Muscle layer of colon (tissue), 2 donors: ENCODE measurements around the gene FGFR3.
"Not testable (repeated sequence)": the region's sequence is repeated elsewhere in the genome, so short reads cannot be mapped to it uniquely, and the experiment has no call there.

Experiments
- H3K27ac ChIP-seq: one replicate; pipeline ENCODE4 v1.7.0; 2013; ENCODE audit warnings: low read depth, mild to moderate bottlenecking, low read length, moderate library complexity
- H3K27me3 ChIP-seq, 2 donors: one replicate each; pipeline ENCODE4 v1.7.0; 2013; ENCODE audit warnings: low read length in 2 of 2, mild to moderate bottlenecking in 2 of 2; ENCODE audit not compliant: insufficient read depth in 2 of 2, control insufficient read depth in 1 of 2
- H3K36me3 ChIP-seq: one replicate; pipeline ENCODE4 v1.7.0; 2013; ENCODE audit warnings: mild to moderate bottlenecking, low read length; ENCODE audit not compliant: insufficient read depth
- H3K4me1 ChIP-seq: one replicate; pipeline ENCODE4 v1.7.0; 2013; ENCODE audit warnings: mild to moderate bottlenecking, low read length; ENCODE audit not compliant: insufficient read depth
- H3K4me3 ChIP-seq, 2 donors: one replicate each; pipeline ENCODE4 v1.7.0; 2013; ENCODE audit warnings: low read length in 2 of 2, low read depth in 1 of 2, mild to moderate bottlenecking in 1 of 2, moderate library complexity in 1 of 2
- H3K9ac ChIP-seq: one replicate; pipeline ENCODE4 v1.7.0; 2013; ENCODE audit warnings: low read length
- H3K9me3 ChIP-seq: one replicate; pipeline ENCODE4 v1.7.0; 2013; ENCODE audit warnings: mild to moderate bottlenecking, low read length
- donor health status: abdominal sarcoma.
- donor health status: Adenocarcinoma of cecum.

Gene FGFR3

DNA sequence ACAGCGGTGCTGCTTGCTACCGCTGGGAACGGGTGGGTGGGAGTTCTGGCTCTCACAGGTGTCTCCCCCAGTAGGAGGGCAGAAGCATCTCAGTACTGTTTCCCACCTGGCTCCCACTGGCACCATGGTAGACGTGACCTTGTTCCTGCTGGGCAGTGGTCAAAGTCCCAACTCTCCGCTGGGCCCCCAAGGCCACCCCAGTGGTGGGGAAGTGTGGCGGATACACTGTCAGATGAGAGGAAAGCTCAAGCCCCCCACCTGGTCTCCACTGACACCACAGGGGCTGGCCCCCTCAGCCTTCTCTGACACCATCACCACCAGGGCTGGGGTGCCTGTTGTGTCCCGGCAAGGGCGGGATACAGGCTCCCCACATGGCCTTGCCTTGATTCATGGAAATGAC lies 38.2 kb downstream of the FGFR3 start:
- H3K4me3 ChIP-seq = no peak overlapping the region
- no peak overlapping the region for H3K9ac ChIP-seq
- peaks cover 5% of the 10 kb centered on the region for H3K4me1 ChIP-seq
- no peak overlapping the region for H3K27ac ChIP-seq
- peaks cover 49% of the 10 kb centered on the region for H3K36me3 ChIP-seq
- H3K9me3 ChIP-seq = no peaks in the 10 kb centered on the region
- H3K27me3 ChIP-seq = no peaks in the 10 kb centered on the region

DNA sequence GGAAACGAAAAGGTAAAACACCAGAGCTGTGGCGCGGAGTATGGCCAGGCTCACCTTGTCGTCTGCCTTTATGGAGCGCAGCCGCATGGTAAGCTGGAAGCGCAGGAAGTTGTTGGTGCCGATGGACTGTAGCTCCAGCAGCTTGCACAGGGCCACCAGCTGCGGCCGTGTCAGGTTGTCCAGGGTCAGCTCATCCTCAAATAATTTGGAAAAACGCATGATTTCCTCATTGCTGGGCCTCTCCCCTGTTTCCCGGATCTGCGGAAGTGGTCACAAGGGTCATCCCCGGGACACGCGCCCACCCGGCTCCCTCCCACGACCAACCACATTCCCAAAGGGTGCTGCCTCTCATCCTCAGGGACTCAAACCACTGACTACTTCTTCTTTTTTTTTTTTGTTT lies 39.6 kb downstream of the FGFR3 start:
- Histone ChIP-seq H3K4me3 (no peak overlapping the region), H3K9ac (no peak overlapping the region), H3K27ac (no peak overlapping the region), H3K36me3 (peaks cover 50% of the 10 kb centered on the region), H3K4me1 (peaks cover 5% of the 10 kb centered on the region), H3K9me3 (no peaks in the 10 kb centered on the region), H3K27me3 (no peaks in the 10 kb centered on the region)

DNA sequence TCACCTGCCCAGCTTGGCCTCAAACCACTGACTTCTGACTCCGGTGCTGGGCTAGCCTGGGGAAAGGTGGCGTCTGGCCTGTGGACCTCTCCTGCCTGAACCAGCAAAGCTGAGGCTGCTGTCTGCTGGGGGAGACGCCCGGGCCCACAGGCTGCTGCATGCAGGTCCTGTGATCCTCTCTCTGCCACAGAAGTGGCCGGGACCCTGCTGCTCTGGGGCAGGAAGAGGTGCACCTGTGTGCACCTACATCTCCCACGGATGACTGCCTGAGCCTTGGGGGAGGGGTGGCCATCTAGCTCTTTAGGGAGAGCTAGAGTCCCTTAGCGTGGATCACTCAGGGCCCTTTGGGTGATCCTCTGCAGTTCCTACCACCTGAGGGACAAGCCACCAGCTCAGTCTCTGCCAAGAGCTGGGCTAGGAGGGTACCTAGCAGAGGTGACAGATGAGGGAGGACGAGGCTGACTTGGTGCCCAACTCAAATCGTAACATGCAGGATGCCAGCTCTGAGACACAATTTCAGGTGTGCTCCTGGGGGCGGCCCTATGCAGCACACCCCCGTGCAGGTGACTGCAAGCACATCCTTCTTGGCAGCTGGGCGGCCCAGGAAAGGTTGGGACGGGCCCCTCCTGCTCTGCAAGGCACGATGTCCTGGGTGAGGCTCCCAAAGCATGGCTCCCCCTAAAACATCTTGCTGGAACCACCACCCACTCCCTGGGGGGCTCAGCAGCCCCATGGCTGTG lies 40.4 kb downstream of the FGFR3 start:
- Histone ChIP-seq H3K27ac (peak overlapping the region; percentile 23), H3K4me1 (peaks cover 5% of the 10 kb centered on the region), H3K4me3 (no peak overlapping the region), H3K9me3 (no peaks in the 10 kb centered on the region), H3K9ac (no peak overlapping the region), H3K27me3 (no peaks in the 10 kb centered on the region), H3K36me3 (peaks cover 50% of the 10 kb centered on the region)

DNA sequence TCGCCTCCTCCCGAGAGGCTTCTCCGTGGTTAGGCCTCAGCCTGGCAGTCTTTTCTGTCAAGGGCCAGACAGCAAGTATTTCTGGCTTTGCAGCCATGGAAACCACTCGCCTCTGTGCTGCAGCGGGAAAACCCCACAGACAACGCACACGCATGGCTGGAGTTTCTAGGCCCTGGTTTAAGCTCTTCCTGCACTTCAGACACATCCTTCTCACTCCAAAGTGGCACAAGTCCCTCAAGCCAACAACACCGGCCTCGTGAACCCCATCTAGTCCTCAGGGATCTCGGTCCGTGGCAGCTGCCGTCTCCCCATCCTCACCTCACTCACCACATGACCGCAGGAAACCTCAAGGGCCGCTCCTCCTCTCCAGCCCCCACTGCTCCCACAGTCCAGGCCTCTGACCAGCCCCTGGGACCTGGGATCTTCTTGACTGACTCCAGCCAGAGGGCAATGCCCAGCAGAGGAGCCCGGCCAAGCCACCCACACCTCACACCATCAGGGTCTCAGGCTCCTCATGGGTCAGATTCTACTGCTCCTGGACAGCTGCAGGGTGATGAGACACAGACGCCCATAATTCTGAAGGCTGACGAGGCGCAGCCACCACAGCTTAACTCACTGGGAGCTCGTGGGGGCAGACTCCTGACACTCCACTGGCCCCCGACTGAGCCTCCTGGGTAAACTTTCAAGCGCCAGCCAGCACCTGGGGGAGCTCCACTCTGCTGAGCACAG lies 41.1 kb downstream of the FGFR3 start:
- H3K9me3 ChIP-seq = no peaks in the 10 kb centered on the region
- H3K27me3 ChIP-seq = no peaks in the 10 kb centered on the region
- peak overlapping the region; percentile 23 for H3K27ac ChIP-seq
- H3K4me3 ChIP-seq = no peak overlapping the region
- H3K4me1 ChIP-seq = peaks cover 5% of the 10 kb centered on the region
- H3K9ac ChIP-seq = no peak overlapping the region
- H3K36me3 ChIP-seq = peaks cover 53% of the 10 kb centered on the region

DNA sequence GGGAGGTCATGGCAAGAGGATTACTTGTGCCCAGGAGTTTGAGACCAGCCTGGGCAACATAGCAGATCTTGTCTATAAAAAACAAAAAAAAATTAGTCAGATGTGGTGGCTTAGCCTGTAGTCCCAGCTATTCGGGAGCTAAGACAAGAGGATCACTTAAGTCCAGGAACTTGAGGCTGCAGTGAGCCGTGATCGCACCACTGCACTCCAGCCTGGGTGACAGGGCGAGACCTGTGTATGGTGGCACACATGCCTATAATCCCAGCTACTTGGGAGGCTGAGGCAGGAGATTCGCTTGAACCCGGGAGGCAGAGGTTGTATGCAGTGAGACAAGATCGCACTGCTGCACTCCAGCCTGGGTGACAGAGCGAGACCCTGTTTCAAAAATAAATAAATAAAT lies 42.7 kb downstream of the FGFR3 start:
- not testable (repeated sequence) for H3K4me1 ChIP-seq, H3K9ac ChIP-seq, H3K27ac ChIP-seq, H3K9me3 ChIP-seq, H3K27me3 ChIP-seq, H3K4me3 ChIP-seq
- H3K36me3 ChIP-seq = peaks cover 58% of the 10 kb centered on the region

DNA sequence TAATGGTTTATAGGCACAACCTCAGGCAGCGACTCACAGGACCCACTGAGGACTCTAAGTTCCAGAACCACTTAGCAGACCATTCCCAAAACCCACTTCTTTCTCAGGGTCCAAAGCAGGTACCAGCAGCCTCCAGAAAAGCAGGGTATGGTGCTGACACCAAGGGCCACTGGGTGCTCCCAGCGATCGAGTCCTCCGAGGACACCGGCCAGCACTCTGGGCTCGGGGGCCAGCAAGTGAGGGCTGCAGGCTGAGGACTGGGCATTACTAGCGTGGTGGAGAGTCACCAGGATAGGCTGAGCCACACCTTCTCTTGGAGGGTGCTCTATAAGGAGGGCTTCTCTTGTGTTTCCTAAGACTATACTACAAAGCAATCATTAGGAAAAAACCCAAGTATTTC lies 43.6 kb downstream of the FGFR3 start:
- Histone ChIP-seq H3K27me3 (no peaks in the 10 kb centered on the region), H3K4me1 (peaks cover 5% of the 10 kb centered on the region), H3K9ac (no peak overlapping the region), H3K27ac (no peak overlapping the region), H3K36me3 (peaks cover 50% of the 10 kb centered on the region), H3K4me3 (no peak overlapping the region), H3K9me3 (no peaks in the 10 kb centered on the region)

DNA sequence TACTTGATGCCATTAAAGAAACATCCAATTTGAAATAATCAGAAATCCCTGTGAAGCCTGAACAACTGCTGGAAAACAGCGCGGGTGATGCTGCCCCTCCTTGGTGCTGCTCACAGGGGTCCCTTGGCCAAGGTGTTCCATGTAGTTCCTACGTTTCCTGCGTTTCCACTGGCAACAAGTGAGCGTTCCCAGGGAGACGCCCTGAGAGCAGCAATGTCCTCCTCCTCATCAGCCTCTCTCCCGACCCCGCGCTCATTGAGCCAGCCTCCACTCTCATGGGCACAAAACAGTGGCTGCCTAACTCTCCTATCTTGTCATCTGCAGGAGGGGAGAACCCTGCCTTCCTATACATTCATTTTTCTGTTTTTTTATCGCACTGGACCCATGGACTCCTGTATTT lies 44.0 kb downstream of the FGFR3 start:
- H3K36me3 ChIP-seq = peaks cover 46% of the 10 kb centered on the region

DNA sequence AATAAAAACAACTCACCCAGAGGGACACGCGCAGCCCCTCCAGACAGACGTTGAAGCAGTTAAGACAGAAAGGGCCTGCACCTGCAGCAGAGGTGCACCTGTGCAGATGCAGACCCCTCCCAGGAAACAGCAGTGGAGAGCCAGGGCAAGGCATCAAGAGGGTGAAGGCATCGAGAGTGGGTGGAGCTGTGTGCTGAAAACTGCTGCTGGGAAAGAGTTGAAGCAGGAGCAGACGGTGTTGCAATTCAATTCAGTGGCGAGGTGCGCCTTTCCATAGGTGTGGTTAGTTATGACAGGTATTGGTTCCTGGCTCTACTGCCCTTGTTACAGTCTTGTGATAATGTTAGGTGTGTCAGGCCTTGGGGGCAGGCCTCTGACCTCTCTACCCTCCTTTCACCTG lies 46.2 kb downstream of the FGFR3 start:
- Histone ChIP-seq H3K27me3 (no peaks in the 10 kb centered on the region), H3K36me3 (peaks cover 47% of the 10 kb centered on the region), H3K9me3 (no peaks in the 10 kb centered on the region), H3K9ac (no peak overlapping the region), H3K27ac (no peak overlapping the region), H3K4me1 (peaks cover 2% of the 10 kb centered on the region), H3K4me3 (no peak overlapping the region)

More for the DNA sequence above, 44.0 kb downstream of the FGFR3 start:
- no peak overlapping the region for H3K4me3 ChIP-seq
- H3K4me1 ChIP-seq = peaks cover 5% of the 10 kb centered on the region
- no peak overlapping the region for H3K9ac ChIP-seq
- no peak overlapping the region for H3K27ac ChIP-seq
- no peaks in the 10 kb centered on the region for H3K27me3 ChIP-seq
- H3K9me3 ChIP-seq = no peaks in the 10 kb centered on the region

DNA sequence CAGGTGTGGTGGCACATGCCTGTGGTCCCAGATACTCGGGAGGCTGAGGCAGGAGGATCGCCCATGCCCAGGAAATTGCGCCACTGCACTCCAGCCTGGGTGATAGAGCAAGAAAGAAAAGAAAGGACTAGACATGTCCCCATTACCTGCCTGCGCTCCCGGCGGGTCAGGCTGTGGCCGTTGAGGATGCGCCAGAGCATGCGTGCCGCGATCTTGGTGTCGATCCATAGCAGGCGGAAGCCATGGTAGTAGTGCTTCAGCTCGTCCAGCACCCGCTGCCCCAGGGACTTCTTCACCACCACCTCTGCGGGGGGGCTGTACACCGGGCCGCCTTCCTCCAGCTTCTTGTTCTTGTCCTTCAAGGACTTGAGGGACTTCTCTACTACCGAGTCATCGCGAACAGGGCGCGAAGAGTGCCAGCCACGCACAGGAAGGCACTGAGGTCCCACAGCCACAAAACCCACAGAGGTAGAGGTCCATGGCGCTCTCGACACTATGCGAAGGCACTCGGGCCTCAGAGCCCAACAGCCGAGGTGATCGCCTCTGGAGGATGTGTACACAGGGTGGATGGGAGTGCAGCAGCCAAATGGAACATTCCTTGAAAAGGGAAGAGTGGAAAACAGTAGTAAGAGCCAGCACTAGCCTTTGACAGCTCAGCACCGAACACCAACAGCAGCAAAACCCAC lies 48.3 kb downstream of the FGFR3 start:
- Histone ChIP-seq H3K27ac (no peak overlapping the region), H3K27me3 (no peaks in the 10 kb centered on the region), H3K4me3 (no peak overlapping the region), H3K9ac (no peak overlapping the region), H3K9me3 (no peaks in the 10 kb centered on the region), H3K36me3 (peaks cover 40% of the 10 kb centered on the region), H3K4me1 (no peaks in the 10 kb centered on the region)

DNA sequence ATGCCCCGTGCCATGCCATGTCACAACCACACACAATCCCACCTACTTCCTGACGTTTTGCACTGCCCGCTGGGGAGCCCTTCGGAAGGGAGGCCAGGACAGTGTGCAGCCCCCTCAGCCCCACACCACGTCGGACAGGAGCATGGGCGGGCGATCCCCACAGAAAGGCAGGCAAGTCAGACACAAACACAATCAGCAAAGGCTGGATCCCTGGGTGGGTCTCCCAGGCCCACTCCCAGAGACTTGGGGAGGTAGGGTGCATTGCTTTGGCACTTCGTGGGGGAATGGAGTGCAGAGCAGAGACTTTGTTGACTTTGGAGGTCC lies 48.8 kb downstream of the FGFR3 start:
- Histone ChIP-seq H3K27ac (no peak overlapping the region), H3K27me3 (no peaks in the 10 kb centered on the region), H3K4me1 (no peaks in the 10 kb centered on the region), H3K9me3 (no peaks in the 10 kb centered on the region), H3K36me3 (peaks cover 39% of the 10 kb centered on the region), H3K4me3 (no peak overlapping the region), H3K9ac (no peak overlapping the region)

DNA sequence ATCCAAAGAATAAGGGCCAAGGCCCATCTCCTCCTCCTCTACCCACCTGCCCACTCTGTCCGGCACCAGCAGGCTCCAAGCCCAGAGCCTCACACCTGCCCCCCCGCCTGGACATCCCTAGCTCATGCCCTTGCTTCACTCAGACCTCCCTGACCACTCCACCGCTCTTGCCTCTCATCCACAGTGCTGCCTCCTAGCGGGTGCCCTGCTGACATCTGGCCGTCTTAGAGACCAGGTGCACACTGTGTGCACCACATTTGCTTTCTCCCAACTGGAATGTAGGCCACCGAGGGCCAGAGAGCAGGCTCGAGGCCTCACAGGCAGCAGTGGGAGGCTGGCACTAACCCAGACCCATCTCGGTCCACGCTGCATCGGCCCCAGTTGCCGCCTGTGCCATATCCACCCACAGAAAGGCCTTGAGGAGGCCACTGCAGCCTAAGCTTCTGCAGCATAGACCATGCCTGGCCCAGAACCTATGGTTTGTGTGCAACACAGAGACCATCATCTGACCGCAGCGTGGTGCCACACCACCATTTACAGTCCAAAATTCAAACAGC lies 49.3 kb downstream of the FGFR3 start:
- no peak overlapping the region for H3K9ac ChIP-seq
- H3K9me3 ChIP-seq = no peaks in the 10 kb centered on the region
- H3K27ac ChIP-seq = no peak overlapping the region
- H3K27me3 ChIP-seq = no peaks in the 10 kb centered on the region
- H3K4me3 ChIP-seq = no peak overlapping the region
- H3K36me3 ChIP-seq = peaks cover 38% of the 10 kb centered on the region
- H3K4me1 ChIP-seq = no peaks in the 10 kb centered on the region
